Activated CD4-positive, alpha-beta memory T cell treated with anti-CD3 and anti-CD28 coated beads, Interleukin-2, amount 10 ng/mL, durations not matched to agents 7 days and 5 days (primary cell): ENCODE data around the gene EGFLAM. TPM values are rescaled to one million over a fixed set of nuclear protein-coding genes. Genes with fewer than 3 reads are reported as not detected.

ENCODE experiments used
- CTCF ChIA-PET: fragments of 350-600 bp; sonication (Branson Sonifier 250); formaldehyde crosslinking; loops from one replicate; lab custom pipeline; 2021; ENCODE audit warnings: antibody characterized with exemption, inconsistent platforms; lab: Charles Lee
- POLR2A ChIA-PET: fragments of 350-600 bp; sonication (Branson Sonifier 250); formaldehyde crosslinking; loops from one replicate; lab custom pipeline; 2021; ENCODE audit warnings: antibody characterized with exemption; lab: Charles Lee
- DNase-seq: peaks from one replicate; pipeline ENCODE4 v3.0.0-alpha.2; 2020
- H3K27ac Mint-ChIP-seq: one replicate; pipeline ENCODE4 v1.8.0; 2021; ENCODE audit warnings: mild to moderate bottlenecking, mixed read lengths
- H3K27me3 Mint-ChIP-seq: one replicate; pipeline ENCODE4 v1.8.0; 2021; ENCODE audit warnings: mixed read lengths
- H3K36me3 Mint-ChIP-seq: one replicate; pipeline ENCODE4 v1.8.0; 2021; ENCODE audit warnings: low read depth, mixed read lengths
- H3K4me1 Mint-ChIP-seq: one replicate; pipeline ENCODE4 v1.8.0; 2021; ENCODE audit warnings: mixed read lengths
- H3K4me3 Mint-ChIP-seq: one replicate; pipeline ENCODE4 v1.8.0; 2021; ENCODE audit warnings: mild to moderate bottlenecking, mixed read lengths
- H3K9me3 Mint-ChIP-seq: one replicate; pipeline ENCODE4 v1.8.0; 2021; ENCODE audit warnings: mixed read lengths
- total RNA-seq, 2 experiments: library from RNA; stranded (reverse); gene quantifications; one replicate each; pipeline ENCODE4 v1.2.3, GENCODE V29; 2021

Gene EGFLAM
- total RNA-seq, 2 experiments from 2014 or later, result not detected

GRCh38 chr5:38443390-38443789 is 185.0 kb downstream of the EGFLAM start:
- H3K4me3 Mint-ChIP-seq, result no peak overlapping the region
- no peaks in the 10 kb centered on the region for H3K9me3 Mint-ChIP-seq
- ChIA-PET CTCF (interaction anchor here (1.0 to 1.6 kb wide), 2 partner anchors 10 to 366 kb away, joined by 4 read pairs; no protein-coding TSS in a partner anchor), POLR2A (no interaction called here)
- H3K27ac Mint-ChIP-seq, result no peak overlapping the region
- H3K27me3 Mint-ChIP-seq, result peaks cover 43% of the 10 kb centered on the region
- no peak for DNase-seq
- H3K4me1 Mint-ChIP-seq, result no peaks in the 10 kb centered on the region
- H3K36me3 Mint-ChIP-seq, result no peaks in the 10 kb centered on the region

- Mint-ChIP-seq H3K4me1 (no peaks in the 10 kb centered on the region), H3K27me3 (peaks cover 53% of the 10 kb centered on the region), H3K36me3 (no peaks in the 10 kb centered on the region), H3K27ac (no peak overlapping the region), H3K9me3 (no peaks in the 10 kb centered on the region), H3K4me3 (no peak overlapping the region)
- CTCF ChIA-PET, result interaction anchor here (1.5 kb wide), 1 partner anchor 365 kb away, joined by 4 read pairs; no protein-coding TSS in a partner anchor
- DNase-seq, result no peak
- POLR2A ChIA-PET, result no interaction called here
Measured at GRCh38 chr5:38445374-38446028, 187.1 kb downstream of the EGFLAM start.

- H3K4me1 Mint-ChIP-seq, result no peaks in the 10 kb centered on the region
- no peak overlapping the region for H3K27ac Mint-ChIP-seq
- H3K36me3 Mint-ChIP-seq, result no peaks in the 10 kb centered on the region
- CTCF ChIA-PET, result interaction anchor here (1.5 kb wide), 1 partner anchor 364 kb away, joined by 4 read pairs; no protein-coding TSS in a partner anchor
- POLR2A ChIA-PET, result no interaction called here
- H3K9me3 Mint-ChIP-seq, result no peaks in the 10 kb centered on the region
- no peak for DNase-seq
- H3K27me3 Mint-ChIP-seq, result peaks cover 57% of the 10 kb centered on the region
- H3K4me3 Mint-ChIP-seq, result no peak overlapping the region
Measured at GRCh38 chr5:38446029-38446522, 187.7 kb downstream of the EGFLAM start.

GRCh38 chr5:38447056-38447455 is 188.7 kb downstream of the EGFLAM start:
- ChIA-PET POLR2A (no interaction called here), CTCF (no interaction called here)
- Mint-ChIP-seq H3K36me3 (no peaks in the 10 kb centered on the region), H3K27me3 (peaks cover 56% of the 10 kb centered on the region), H3K27ac (no peak overlapping the region), H3K9me3 (no peaks in the 10 kb centered on the region), H3K4me1 (no peaks in the 10 kb centered on the region), H3K4me3 (no peak overlapping the region)
- no peak for DNase-seq

GRCh38 chr5:38447786-38448185 is 189.4 kb downstream of the EGFLAM start:
- no peak for DNase-seq
- peaks cover 63% of the 10 kb centered on the region for H3K27me3 Mint-ChIP-seq
- ChIA-PET CTCF (no interaction called here), POLR2A (no interaction called here)
- H3K27ac Mint-ChIP-seq, result no peak overlapping the region
- H3K4me1 Mint-ChIP-seq, result peaks cover 5% of the 10 kb centered on the region
- no peaks in the 10 kb centered on the region for H3K9me3 Mint-ChIP-seq
- H3K4me3 Mint-ChIP-seq, result no peak overlapping the region
- H3K36me3 Mint-ChIP-seq, result no peaks in the 10 kb centered on the region

GRCh38 chr5:38448568-38449350 is 190.4 kb downstream of the EGFLAM start:
- Mint-ChIP-seq H3K4me3 (no peak overlapping the region), H3K4me1 (peaks cover 15% of the 10 kb centered on the region), H3K27ac (no peak overlapping the region), H3K27me3 (peaks cover 68% of the 10 kb centered on the region), H3K36me3 (no peaks in the 10 kb centered on the region), H3K9me3 (no peaks in the 10 kb centered on the region)
- no peak for DNase-seq
- CTCF ChIA-PET, result no interaction called here
- POLR2A ChIA-PET, result no interaction called here

GRCh38 chr5:38450627-38451026 is 192.3 kb downstream of the EGFLAM start:
- H3K4me3 Mint-ChIP-seq, result no peak overlapping the region
- ChIA-PET CTCF (interaction anchor here (1.9 kb wide), 1 partner anchor 9 kb away, joined by 10 read pairs; no protein-coding TSS in a partner anchor), POLR2A (no interaction called here)
- no peak overlapping the region for H3K27ac Mint-ChIP-seq
- peaks cover 25% of the 10 kb centered on the region for H3K4me1 Mint-ChIP-seq
- H3K9me3 Mint-ChIP-seq, result no peaks in the 10 kb centered on the region
- H3K27me3 Mint-ChIP-seq, result peaks cover 78% of the 10 kb centered on the region
- no peaks in the 10 kb centered on the region for H3K36me3 Mint-ChIP-seq
- DNase-seq, result no peak

GRCh38 chr5:38451074-38451725 is 192.8 kb downstream of the EGFLAM start:
- Mint-ChIP-seq H3K27me3 (peaks cover 81% of the 10 kb centered on the region), H3K36me3 (no peaks in the 10 kb centered on the region), H3K27ac (no peak overlapping the region), H3K4me1 (peaks cover 25% of the 10 kb centered on the region), H3K9me3 (no peaks in the 10 kb centered on the region), H3K4me3 (no peak overlapping the region)
- ChIA-PET POLR2A (no interaction called here), CTCF (interaction anchor here (1.9 to 3.3 kb wide), 2 partner anchors 9 to 358 kb away, joined by 10 to 19 read pairs; no protein-coding TSS in a partner anchor)
- DNase-seq, result no peak

GRCh38 chr5:38452201-38452600 is 193.8 kb downstream of the EGFLAM start:
- Mint-ChIP-seq H3K9me3 (no peaks in the 10 kb centered on the region), H3K27me3 (peaks cover 83% of the 10 kb centered on the region), H3K27ac (no peak overlapping the region), H3K36me3 (no peaks in the 10 kb centered on the region), H3K4me1 (peaks cover 25% of the 10 kb centered on the region), H3K4me3 (no peak overlapping the region)
- no peak for DNase-seq
- POLR2A ChIA-PET, result no interaction called here
- CTCF ChIA-PET, result interaction anchor here (0.7 to 3.3 kb wide), 4 partner anchors 11 to 357 kb away, joined by 3 to 57 read pairs (median 14); no protein-coding TSS in a partner anchor

GRCh38 chr5:38453506-38453905 is 195.1 kb downstream of the EGFLAM start:
- Mint-ChIP-seq H3K36me3 (no peaks in the 10 kb centered on the region), H3K27me3 (peaks cover 86% of the 10 kb centered on the region), H3K27ac (peak overlapping the region; percentile 58), H3K4me3 (no peak overlapping the region), H3K4me1 (peaks cover 25% of the 10 kb centered on the region), H3K9me3 (no peaks in the 10 kb centered on the region)
- peak; percentile 73 for DNase-seq
- CTCF ChIA-PET, result interaction anchor here (0.9 to 3.3 kb wide), 9 partner anchors 10 to 764 kb away, joined by 3 to 57 read pairs (median 4); no protein-coding TSS in a partner anchor
- POLR2A ChIA-PET, result interaction anchor here (0.6 to 1.6 kb wide), 4 partner anchors 11 to 763 kb away, joined by 3 to 5 read pairs (median 3); no protein-coding TSS in a partner anchor

GRCh38 chr5:38453921-38454320 is 195.6 kb downstream of the EGFLAM start:
- Mint-ChIP-seq H3K27me3 (peaks cover 83% of the 10 kb centered on the region), H3K4me1 (peaks cover 25% of the 10 kb centered on the region), H3K4me3 (no peak overlapping the region), H3K36me3 (no peaks in the 10 kb centered on the region), H3K27ac (peak overlapping the region; percentile 58), H3K9me3 (no peaks in the 10 kb centered on the region)
- DNase-seq, result no peak
- CTCF ChIA-PET, result interaction anchor here (1.0 to 3.3 kb wide), 6 partner anchors 12 to 764 kb away, joined by 3 to 57 read pairs (median 6); no protein-coding TSS in a partner anchor
- POLR2A ChIA-PET, result interaction anchor here (0.6 to 1.6 kb wide), 4 partner anchors 12 to 763 kb away, joined by 3 to 5 read pairs (median 3); no protein-coding TSS in a partner anchor

GRCh38 chr5:38455796-38456330 is 197.5 kb downstream of the EGFLAM start:
- H3K9me3 Mint-ChIP-seq, result peaks cover 2% of the 10 kb centered on the region
- peaks cover 79% of the 10 kb centered on the region for H3K27me3 Mint-ChIP-seq
- H3K27ac Mint-ChIP-seq, result no peak overlapping the region
- peaks cover 25% of the 10 kb centered on the region for H3K4me1 Mint-ChIP-seq
- ChIA-PET CTCF (interaction anchor here (1.9 kb wide), 1 partner anchor 14 kb away, joined by 5 read pairs; no protein-coding TSS in a partner anchor), POLR2A (no interaction called here)
- no peaks in the 10 kb centered on the region for H3K36me3 Mint-ChIP-seq
- H3K4me3 Mint-ChIP-seq, result no peak overlapping the region
- DNase-seq, result no peak
